OCI-LY7 (cell line): ENCODE data around the gene PHF19. TPM values are rescaled to one million over a fixed set of nuclear protein-coding genes. Genes with fewer than 3 reads are reported as not detected.

Source experiments
- BruUV-seq: library from RNA; stranded (reverse); fragments of 400-500 nt; replicated peaks from 2 replicates; lab custom pipeline; 2021; lab: Mats Ljungman, UMichigan
- CTCF ChIA-PET: fragments of 300-600 bp; sonication (Branson Sonifier 250); formaldehyde crosslinking; loops from one replicate; lab custom pipeline; 2022; ENCODE audit warnings: antibody characterized with exemption; ENCODE audit not compliant: unreplicated experiment; lab: Charles Lee
- POLR2A ChIA-PET: fragments of 300-600 bp; sonication (Branson Sonifier 250); formaldehyde crosslinking; loops from one replicate; lab custom pipeline; 2022; ENCODE audit warnings: antibody characterized with exemption; lab: Charles Lee
- DNase-seq: peaks from one replicate; pipeline ENCODE4 v3.0.0-alpha.2; 2015; ENCODE audit warnings: low spot score
- H2AFZ ChIP-seq: fragments of 200-600 bp; sonication (generic), shearing (Covaris generic); 2 replicates; pipeline ENCODE4 v1.6.1; 2014; ENCODE audit warnings: mild to moderate bottlenecking, antibody characterized with exemption, low read length, moderate library complexity
- H3K27ac ChIP-seq: fragments of 200-600 bp; sonication (generic); 2 replicates; pipeline ENCODE4 v1.5.1; 2014; ENCODE audit warnings: mixed run types, low read depth, mild to moderate bottlenecking, moderate library complexity, low read length, inconsistent platforms; ENCODE audit not compliant: poor library complexity, severe bottlenecking
- H3K36me3 ChIP-seq: fragments of 200-600 bp; sonication (generic); 2 replicates; pipeline ENCODE4 v1.6.1; 2014; ENCODE audit warnings: mild to moderate bottlenecking, antibody characterized with exemption, low read length, moderate library complexity, mixed read lengths; ENCODE audit not compliant: insufficient read depth
- H3K4me1 ChIP-seq: fragments of 200-600 bp; sonication (generic); 2 replicates; pipeline ENCODE4 v1.5.1; 2014; ENCODE audit warnings: mild to moderate bottlenecking, low read length; ENCODE audit not compliant: insufficient read depth, poor library complexity, severe bottlenecking
- H3K4me2 ChIP-seq: fragments of 200-600 bp; sonication (generic); 2 replicates; pipeline ENCODE4 v1.6.1; 2014; ENCODE audit warnings: mild to moderate bottlenecking, low read length
- H3K4me3 ChIP-seq: fragments of 200-600 bp; sonication (generic); 2 replicates; pipeline ENCODE4 v1.5.1; 2014; ENCODE audit warnings: mild to moderate bottlenecking, low read depth, low read length; ENCODE audit not compliant: poor library complexity, severe bottlenecking
- H3K79me2 ChIP-seq: fragments of 200-600 bp; sonication (generic); 2 replicates; pipeline ENCODE4 v1.6.1; 2016; ENCODE audit warnings: low read depth, mild to moderate bottlenecking, low read length, moderate library complexity, mixed read lengths; ENCODE audit not compliant: insufficient read depth
- H3K9me2 ChIP-seq: fragments of 200-600 bp; sonication (generic); 2 replicates; pipeline ENCODE4 v1.6.1; 2016; ENCODE audit warnings: mild to moderate bottlenecking, low read length, mixed read lengths; ENCODE audit not compliant: insufficient read depth
- H3K9me3 ChIP-seq: fragments of 200-600 bp; sonication (generic); 2 replicates; pipeline ENCODE4 v1.6.1; 2014; ENCODE audit warnings: mild to moderate bottlenecking, mixed run types, low read length, mixed read lengths
- H4K20me1 ChIP-seq: fragments of 200-600 bp; sonication (generic); 2 replicates; pipeline ENCODE4 v1.6.1; 2014; ENCODE audit warnings: mild to moderate bottlenecking, antibody characterized with exemption, low read length, moderate library complexity, mixed read lengths; ENCODE audit not compliant: insufficient read depth
- CTCF ChIP-seq: fragments of 200-600 bp; sonication (generic); conservative IDR thresholded peaks from 2 replicates; pipeline ENCODE4 v1.5.1; 2014; ENCODE audit warnings: mild to moderate bottlenecking, antibody characterized with exemption, low read length, moderate library complexity, mixed read lengths
- EZH2phosphoT487 ChIP-seq: fragments of 200-600 bp; sonication (generic); IDR thresholded peaks from 2 replicates; pipeline ENCODE4 v1.6.1; 2018; ENCODE audit warnings: low read depth, borderline replicate concordance, mild to moderate bottlenecking, mixed run types, antibody characterized with exemption, low read length, moderate library complexity, mixed read lengths
- intact Hi-C: fragments of 100-400 bp; cut with micrococcal nuclease; formaldehyde crosslinking; loops from one replicate; pipeline ENCODE4 v1.10.0; 2022; ENCODE audit not compliant: unreplicated experiment
- total RNA-seq, 2 experiments: library from RNA; depleted of rRNA in 1 of 2; stranded (reverse); fragments of >200 nt in 1 of 2; shearing (Covaris generic) in 1 of 2; gene quantifications; 2 replicates each; pipeline ENCODE4 v1.2.3, GENCODE V29; 2014 to 2022

The PHF19 gene
- total RNA-seq, 2 experiments from 2014 or later, result 102 to 214 TPM

GRCh38 chr9:120919843-120920805 is 43.1 kb upstream of the PHF19 start:
- peaks cover 64% of the 10 kb centered on the region for H3K4me1 ChIP-seq
- no TSS peak for BruUV-seq
- intact Hi-C loops, result loop anchor here (10.0 kb wide), 1 partner anchor 1025 kb away; no protein-coding TSS in a partner anchor
- no peak for DNase-seq
- H3K9me3 ChIP-seq, result no peaks in the 10 kb centered on the region
- CTCF ChIA-PET, result interaction anchor here (0.6 to 1.3 kb wide), 5 partner anchors 9 to 74 kb away, joined by 4 to 9 read pairs (median 5); no protein-coding TSS in a partner anchor
- no peak overlapping the region for H3K4me3 ChIP-seq
- no peaks in the 10 kb centered on the region for H3K79me2 ChIP-seq
- TF ChIP-seq EZH2phosphoT487, result no peak
- no peak for TF ChIP-seq CTCF
- H3K36me3 ChIP-seq, result peaks cover 42% of the 10 kb centered on the region
- H2AFZ ChIP-seq, result no peak overlapping the region
- no peaks in the 10 kb centered on the region for H3K9me2 ChIP-seq
- H3K4me2 ChIP-seq, result peak overlapping the region; percentile 59; the same call in 1 of the 2 replicates
- POLR2A ChIA-PET, result interaction anchor here (0.6 to 21.2 kb wide), 9 partner anchors 9 to 162 kb away, joined by 3 to 372 read pairs (median 5); no protein-coding TSS in a partner anchor
- H4K20me1 ChIP-seq, result no peaks in the 10 kb centered on the region
- H3K27ac ChIP-seq, result peak overlapping the region; percentile 29

- Histone ChIP-seq H3K27ac (no peak overlapping the region), H2AFZ (no peak overlapping the region), H3K9me2 (no peaks in the 10 kb centered on the region), H3K4me3 (no peak overlapping the region), H3K79me2 (no peaks in the 10 kb centered on the region), H3K36me3 (peaks cover 34% of the 10 kb centered on the region), H4K20me1 (no peaks in the 10 kb centered on the region), H3K4me2 (no peak overlapping the region), H3K9me3 (no peaks in the 10 kb centered on the region), H3K4me1 (peaks cover 57% of the 10 kb centered on the region)
- ChIA-PET CTCF (interaction anchor here (0.6 to 1.3 kb wide), 3 partner anchors 8 to 31 kb away, joined by 4 to 5 read pairs (median 5); no protein-coding TSS in a partner anchor), POLR2A (interaction anchor here (0.6 to 21.2 kb wide), 5 partner anchors 8 to 34 kb away, joined by 3 to 372 read pairs (median 5); no protein-coding TSS in a partner anchor)
- no TSS peak for BruUV-seq
- DNase-seq, result no peak
- intact Hi-C loops, result no loop called here
- TF ChIP-seq CTCF, result no peak
- no peak for TF ChIP-seq EZH2phosphoT487
Observed at GRCh38 chr9:120918931-120919842, 42.2 kb upstream of the PHF19 start.
